Heart left ventricle (tissue), 13 donors: ENCODE data around the gene SIT1.

Source experiments
- POLR2A ChIP-seq, 2 donors: fragments of 450-650 bp; IDR thresholded peaks; one replicate each; pipeline ENCODE4 v1.6.1; 2017; ENCODE audit warnings: antibody characterized with exemption in 2 of 2, mild to moderate bottlenecking in 2 of 2, moderate library complexity in 2 of 2
- TF ChIP-seq, protein P1 (sequence below), 12 donors: fragments of 200-600 bp; sonication (generic) in 4 of 12; IDR thresholded peaks; one replicate each; pipeline versions ENCODE4 v1.5.0 to v1.8.0; 2018 to 2022; ENCODE audit warnings: antibody characterized with exemption in 12 of 12, mild to moderate bottlenecking in 5 of 12
- donor health status: ischemic (EF 13 %, LVEDD 7.1; RV severe dilation, severe dysfunction).
- donor health status: DM: no; HTN: yes; CAD: no.
- donor health status: DM: no; HTN: no; CAD: no.
- donor health status: ischemic (EF 25% LVEDD 6.9; RV normal size, moderate dysfunction).
- donor health status: ischemic (EF 25% LVEDD 5.7; RV mildly dilated, moderate dysfunction).
- donor health status: ischemic (EF 35%, LVEDD 5.7; RV mildly dilated, moderate dysfunction).
- donor health status: nonischemic (EF 11% LVEDD 7.7; RV severe dilation, severe dysfunction).
- donor health status: DM: yes; HTN: yes; CAD: no.
- donor health status: PGD.
- donor health status: ischemic (EF 29% LVEDD 5.4; RV normal size, mild dysfunction).
- donor health status: nonischemic (EF 23%, LVEDD 6.1; RV moderate dilation, normal function).

DNA sequence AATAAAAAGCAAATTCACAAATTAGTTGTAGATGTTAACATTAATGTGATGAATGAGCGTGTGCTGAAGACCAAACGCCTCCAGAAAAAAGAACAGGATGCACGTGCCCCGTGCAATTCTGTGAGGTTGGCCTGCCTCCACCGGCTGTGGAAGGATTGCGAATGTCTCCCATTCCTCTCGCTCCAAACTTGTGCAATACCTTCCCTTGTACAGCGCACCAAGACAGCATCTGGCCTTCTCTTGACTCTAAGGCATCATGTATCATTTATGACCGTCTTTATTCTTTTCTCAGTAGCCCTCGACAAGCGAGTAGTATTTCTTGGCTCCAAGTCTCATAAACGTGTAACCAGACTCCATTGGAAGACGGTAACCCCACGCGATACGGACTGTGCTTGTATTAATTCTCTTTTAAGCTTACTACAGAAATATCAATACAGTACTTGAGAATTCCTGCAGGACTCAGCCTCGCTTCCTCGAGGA, 47.2 kb downstream of the SIT1 start:
- TF ChIP-seq, protein P1, sequence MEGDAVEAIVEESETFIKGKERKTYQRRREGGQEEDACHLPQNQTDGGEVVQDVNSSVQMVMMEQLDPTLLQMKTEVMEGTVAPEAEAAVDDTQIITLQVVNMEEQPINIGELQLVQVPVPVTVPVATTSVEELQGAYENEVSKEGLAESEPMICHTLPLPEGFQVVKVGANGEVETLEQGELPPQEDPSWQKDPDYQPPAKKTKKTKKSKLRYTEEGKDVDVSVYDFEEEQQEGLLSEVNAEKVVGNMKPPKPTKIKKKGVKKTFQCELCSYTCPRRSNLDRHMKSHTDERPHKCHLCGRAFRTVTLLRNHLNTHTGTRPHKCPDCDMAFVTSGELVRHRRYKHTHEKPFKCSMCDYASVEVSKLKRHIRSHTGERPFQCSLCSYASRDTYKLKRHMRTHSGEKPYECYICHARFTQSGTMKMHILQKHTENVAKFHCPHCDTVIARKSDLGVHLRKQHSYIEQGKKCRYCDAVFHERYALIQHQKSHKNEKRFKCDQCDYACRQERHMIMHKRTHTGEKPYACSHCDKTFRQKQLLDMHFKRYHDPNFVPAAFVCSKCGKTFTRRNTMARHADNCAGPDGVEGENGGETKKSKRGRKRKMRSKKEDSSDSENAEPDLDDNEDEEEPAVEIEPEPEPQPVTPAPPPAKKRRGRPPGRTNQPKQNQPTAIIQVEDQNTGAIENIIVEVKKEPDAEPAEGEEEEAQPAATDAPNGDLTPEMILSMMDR (IDR thresholded peaks at IDR 0.05), result no peak
- TF ChIP-seq POLR2A (IDR thresholded peaks at IDR 0.05), result no peak
